NCI-H748 treated with DMSO at 0.1 percent for 48 hours (cell line): ENCODE data around the gene LRTM1.

Experiments
- DNase-seq: peaks from one replicate; lab custom pipeline; 2025; lab: John Stamatoyannopoulos, UW

The LRTM1 gene

DNA sequence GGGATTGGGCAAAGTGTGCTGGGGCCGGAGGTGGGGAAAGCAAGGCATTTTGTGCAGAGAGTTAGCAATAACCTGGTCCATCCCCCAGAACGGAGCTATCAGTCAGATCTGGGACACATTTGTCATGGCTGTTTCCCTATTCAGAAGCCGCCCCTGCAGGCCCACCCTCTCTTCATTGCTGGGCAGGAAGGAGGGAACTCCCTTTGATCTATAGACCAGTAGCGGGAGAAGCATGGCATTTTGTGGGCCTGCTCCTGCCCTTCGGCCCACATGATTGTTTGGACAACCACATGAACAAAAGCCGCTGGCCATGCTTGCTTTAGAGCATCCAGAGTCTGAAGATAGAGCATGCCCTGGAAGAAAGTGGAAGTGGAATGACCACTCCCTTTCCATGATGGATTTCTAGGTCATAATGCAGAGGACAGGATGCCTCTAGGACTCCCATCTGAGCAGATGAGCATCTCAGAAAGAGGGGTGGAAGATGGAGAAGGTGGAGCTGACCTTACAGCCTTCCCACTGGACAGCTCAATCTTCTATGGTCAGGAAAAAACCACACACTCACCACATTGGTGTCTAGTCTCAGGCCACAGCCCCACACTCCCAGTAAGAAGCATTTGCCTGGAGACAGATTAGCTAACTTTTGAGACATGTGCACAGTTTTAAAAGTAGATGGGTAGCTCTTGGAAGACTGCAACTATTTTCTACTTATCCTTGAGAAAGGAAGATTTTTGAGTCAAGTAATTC lies 11.9 kb upstream of the LRTM1 start:
- DNase-seq, result no peak

DNA sequence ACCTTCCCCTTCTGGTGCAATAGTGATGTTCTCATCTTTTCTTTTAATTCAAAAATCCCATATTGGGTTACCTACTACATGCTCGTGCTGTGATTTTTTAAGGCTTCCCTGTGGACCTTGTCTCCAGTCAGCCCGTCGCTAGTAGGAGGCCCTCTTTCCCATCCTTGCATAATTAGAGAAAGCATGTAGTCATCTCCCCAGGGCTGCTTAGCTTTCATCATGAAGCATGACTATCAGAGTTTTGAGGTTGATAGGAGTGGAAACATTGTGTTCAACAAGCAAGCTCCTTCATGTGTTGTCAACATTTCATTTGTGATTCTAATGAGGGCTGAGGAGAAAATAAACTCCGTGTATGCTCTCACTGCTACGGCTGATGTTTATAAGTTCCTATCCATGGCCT lies 8.7 kb upstream of the LRTM1 start:
- no peak for DNase-seq

DNA sequence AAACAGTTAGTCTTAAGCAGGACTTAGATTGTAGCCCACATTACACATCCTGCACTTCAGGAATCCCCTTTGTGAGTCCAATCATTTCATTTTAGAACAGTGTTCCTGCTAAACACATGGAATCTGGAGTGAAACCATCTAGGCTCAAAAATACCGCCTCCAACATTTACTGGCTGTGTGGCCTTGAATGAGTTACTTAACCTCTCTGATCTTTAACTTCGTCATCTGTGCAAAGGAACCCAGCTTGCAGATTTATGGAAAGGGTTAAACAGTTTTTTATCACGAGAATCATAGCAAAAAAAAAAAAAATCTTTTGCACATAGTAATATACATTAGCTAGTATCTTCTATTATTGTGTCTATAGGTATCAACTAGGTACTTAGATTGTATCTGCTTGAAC lies 8.0 kb upstream of the LRTM1 start:
- DNase-seq, result no peak

DNA sequence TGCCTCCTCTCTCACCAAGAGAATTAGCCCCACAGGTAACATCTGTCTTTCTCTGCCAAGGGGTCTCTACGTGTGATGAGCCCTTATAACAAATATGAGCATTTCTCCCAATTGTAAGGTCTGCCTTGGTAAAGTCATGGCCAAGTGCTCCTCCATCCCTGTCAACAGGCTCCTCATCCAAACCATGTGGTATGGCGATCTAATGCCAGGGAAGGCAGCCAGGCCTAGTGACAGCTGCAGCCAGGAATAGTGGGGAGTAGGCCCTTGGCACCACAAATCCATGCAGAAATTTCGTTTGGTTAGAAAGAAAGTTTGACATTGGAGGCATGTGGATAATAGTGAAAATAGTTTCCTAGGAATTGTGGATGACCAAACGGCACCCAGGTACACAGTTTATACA lies 4.7 kb upstream of the LRTM1 start:
- DNase-seq, result no peak

DNA sequence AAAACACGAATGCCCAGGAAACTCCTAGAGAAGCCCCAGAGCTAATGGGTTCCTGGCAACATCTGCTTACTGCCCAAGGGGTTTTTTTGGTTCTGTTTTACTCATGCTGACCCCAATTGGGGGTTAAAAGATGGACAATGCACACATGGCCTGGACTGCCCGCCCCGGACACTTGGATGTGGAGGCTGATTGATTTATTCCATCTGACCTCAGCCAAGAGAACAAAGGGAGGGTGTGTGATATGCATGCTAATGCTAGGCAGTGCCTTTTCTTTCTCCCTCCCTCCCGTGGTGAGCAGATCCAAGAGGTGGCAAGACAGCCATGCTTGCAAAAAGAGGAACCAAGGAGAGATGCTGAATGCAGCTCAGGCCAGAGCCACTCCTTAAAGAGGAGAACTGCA lies 3.3 kb upstream of the LRTM1 start:
- no peak for DNase-seq

DNA sequence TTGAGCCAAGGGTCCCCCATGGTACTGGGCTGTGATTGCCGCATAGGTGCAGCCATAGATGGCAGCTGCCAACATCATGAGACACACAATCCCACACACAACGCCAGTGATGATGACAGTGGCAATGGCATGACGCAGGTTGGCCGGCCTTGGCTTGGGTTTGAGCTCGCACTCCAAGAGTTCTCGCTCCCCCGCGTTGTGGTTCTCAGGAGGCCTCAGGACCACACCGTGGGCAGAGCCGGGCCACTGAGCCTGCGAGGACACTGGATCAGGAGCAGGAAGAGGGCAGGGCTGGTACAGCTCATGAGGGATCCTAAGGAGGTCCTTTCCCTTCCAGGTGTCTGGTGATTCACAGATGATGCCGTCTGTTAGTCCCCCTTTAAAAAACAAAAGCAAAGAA lies 9.3 kb downstream of the LRTM1 start:
- DNase-seq, result no peak

DNA sequence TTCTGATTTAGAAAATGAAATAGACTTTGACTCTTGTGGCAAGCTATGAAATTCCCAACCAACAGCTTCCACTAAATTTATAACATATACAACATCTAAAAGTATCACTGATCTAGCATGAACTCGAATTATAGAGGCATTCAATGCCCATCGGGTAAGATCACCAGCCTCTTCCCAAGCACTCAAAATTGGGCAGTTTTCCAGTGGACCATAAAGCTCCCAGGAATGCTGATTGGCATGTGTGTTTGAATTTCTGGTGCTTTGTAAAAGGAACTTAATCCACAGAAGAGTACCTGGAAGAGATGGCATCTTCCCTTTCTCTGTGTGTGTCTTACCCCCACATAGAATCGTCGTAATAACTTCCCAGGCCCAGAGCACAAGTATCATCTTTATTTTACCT lies 10.0 kb downstream of the LRTM1 start:
- DNase-seq, result no peak

DNA sequence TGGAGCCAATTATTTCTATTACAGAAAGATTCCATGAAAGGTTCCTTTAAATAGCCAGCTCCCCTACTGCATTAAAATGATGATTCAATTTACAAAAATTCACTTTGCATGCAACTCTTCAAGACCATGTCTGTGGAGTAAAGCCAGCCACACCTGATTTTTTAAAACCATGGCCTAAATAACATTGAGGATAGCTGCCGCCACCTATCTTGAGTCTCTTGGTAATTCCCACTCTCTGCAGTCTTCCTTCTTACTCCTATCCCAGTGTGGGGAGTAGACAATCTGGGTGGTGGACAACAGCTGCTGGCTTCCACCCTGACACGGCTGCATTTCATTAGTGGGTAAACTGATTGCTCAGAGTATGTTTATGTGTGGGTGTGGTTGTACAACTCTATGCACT lies 10.7 kb downstream of the LRTM1 start:
- no peak for DNase-seq

DNA sequence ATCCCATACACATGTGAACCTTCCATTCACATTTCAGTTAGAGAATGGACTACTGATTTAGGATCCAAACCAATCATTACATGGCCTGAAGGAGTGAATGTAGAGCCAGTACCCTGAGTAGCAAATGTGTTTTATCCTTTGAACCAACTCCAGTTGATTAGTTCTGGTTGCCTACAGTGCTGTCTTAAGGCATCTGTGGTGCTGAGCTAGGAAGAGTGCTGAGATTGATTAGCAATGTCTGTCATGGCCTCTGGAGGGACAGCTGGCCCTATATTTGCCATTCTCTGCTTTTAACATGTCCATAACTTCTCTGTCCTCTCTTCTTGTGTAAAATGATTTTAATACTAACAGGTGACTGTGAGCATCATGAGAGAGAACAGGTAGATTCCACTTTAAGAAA lies 11.1 kb downstream of the LRTM1 start:
- no peak for DNase-seq

DNA sequence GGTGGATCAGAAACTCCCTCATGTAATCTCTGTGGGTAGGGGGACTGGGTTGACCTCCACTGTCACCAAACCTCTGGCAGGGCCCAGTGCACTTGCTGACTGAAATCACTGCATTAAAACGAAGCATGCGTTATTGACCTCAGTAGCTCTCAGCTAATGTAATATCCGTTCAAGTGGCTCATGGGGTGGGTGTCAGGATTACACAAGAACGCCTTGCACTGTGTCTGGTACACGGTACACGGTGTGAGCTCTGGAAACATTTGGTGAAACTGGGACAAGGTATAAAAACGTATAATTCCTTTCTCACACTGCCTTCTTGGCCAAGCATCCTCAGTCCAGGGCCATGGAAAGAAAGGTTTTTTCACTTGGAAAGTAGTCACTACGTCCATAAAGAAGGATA lies 11.9 kb downstream of the LRTM1 start:
- no peak for DNase-seq

DNA sequence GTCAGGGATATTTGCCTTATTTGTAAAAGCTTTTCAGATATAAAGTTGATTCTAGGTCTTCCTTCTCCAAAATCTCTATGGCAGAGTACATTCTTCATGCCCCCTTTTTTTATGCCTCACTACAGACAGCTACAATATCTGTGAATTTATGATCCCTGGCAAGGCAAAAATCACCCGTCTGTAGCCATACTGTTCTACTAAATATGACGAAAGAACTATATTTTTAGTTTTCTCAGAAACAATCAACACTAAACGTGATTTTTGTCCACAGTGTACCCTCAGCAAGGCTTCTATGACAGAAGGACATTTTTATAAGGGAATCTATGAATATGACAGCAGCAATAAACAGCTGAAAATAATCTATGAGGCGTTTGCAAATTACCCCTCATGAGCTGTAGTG lies 12.7 kb downstream of the LRTM1 start:
- no peak for DNase-seq

DNA sequence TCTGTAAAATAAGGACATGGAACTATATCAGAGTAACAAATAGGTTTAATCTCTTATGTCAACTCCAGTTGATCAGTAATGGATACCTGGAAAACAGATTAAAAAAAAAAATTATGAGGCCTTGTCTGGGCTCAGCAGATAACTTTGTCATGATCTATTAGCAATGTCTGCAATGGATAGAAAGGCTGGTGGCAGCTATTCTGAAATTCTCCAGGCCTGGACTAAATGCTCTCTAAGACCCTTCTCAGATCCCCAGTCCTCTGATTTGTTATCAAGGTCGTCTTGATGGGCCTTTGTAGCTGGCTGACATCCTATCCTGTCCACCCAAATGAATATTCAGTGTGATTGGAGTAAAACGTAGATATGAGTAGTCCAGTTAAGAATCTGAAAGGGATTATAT lies 13.7 kb downstream of the LRTM1 start:
- no peak for DNase-seq

DNA sequence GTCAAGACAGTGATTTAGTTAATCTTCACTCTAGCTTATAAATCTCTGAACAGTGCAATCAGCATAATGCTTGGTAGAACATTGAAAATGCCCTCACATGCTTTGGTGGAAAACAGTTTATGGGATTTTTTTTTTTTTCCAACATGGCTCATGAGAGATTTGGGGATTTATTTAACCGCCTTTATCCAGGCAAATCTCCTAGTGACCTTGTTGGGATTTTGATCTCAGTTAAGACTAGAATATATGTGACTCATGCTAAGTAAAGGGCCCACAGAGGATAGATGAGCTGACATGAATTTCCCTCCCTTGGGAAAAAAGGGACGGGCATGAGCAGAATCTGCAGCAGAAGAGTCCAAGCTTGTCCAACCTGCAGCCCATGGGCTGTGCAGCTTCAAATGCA lies 18.7 kb downstream of the LRTM1 start:
- DNase-seq, result no peak

DNA sequence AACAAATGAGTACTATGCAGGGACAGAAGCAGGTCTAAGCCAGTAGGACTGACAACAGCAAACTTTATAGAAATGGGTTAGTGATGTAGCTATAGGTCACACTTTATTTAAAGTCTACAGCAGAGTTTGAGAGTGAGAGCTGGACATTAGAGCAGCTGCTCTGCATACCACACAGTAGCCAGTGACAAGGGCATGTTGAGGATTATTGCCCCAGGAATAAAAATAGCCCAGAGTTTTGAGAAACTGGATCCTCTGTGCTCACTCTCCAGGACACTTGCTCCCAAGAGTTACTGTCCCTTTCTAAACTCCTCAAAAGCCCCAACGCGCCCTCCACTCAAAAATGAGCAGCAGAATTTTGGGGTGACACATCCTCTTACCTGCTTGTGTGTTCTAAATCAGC lies 21.1 kb downstream of the LRTM1 start:
- no peak for DNase-seq

DNA sequence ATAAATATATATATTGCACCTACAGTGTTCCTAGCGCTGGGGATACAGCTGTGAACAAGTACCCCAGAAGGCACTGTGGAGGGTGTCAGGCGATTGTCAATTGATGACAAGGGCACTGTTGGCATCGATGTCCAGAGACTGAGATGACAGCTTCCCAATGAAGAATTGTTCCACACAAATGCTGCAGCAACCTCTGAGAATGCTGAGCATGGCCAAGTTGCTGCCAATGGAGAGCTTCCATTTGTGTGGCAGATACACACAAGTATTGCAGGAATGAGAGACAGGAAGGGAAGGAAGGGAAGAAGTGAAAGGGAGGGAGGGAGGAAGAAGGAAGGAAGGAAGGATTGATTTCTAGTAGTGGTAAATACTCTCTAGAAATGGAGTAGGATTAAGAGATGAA lies 21.9 kb downstream of the LRTM1 start:
- DNase-seq, result no peak

DNA sequence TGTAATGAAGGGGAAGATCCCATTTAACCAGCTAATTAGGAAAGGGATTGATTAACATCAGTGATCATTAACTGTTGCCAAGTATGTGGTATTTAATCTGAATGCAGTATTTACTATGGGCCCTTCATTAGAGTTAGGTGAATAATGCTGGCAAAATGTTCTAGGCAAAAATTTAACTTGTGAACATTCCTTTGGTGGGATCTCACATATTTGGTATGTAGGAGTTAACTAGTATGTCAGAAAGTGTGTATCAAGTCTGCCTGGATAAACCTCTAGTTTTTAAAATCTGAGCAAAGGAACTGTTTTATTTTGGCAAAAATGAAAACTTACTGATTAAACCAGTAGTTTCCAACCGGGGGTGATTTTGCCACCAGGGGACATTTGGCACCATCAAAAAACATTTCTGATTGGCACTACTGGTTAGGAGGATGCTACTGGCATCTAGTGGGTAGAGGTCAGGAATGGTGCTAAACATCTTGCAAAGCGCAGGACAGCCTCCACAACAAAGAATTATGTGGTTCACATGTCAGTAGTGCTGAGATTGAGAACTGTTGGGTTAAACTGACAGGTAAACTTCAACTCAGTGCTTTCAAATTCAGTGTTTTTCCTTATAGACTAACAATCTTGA lies 22.5 kb downstream of the LRTM1 start:
- DNase-seq, result no peak

DNA sequence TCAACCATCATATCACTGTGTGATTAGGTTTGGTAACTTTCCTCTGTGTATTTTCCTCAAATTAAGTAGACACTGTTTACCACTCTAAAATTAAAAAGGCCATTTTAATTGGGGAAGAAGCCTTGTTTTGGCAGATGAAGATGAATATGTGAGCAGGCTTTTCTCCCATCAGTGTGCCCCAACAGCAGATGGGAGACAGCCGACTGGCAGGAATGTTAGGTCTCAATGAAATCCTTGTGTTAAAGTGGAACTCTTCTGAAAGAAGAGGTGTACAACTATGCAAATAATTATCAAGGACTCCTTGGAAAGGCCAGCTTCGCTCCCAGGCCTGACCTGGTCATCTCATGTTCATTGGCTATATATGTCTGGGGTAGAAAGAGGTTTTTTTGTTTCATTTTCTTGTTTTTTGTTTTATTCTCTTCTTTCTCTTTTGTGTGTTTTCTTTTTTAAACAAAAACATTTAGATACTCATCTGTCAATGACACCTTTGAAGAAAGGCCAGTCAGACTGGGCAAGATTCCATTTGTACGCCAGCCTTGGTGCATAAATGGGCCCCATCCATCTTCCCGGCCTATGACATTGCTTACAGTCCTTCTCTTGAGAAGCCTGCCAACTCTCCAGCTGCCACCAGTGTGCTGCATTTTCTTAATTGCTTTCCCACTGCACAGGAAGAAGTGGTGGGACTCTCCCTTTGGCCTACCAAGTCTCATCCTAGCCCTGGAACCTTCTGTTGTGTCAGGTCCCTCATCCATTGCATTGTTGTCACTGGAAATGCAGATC lies 25.8 kb downstream of the LRTM1 start:
- DNase-seq, result no peak

DNA sequence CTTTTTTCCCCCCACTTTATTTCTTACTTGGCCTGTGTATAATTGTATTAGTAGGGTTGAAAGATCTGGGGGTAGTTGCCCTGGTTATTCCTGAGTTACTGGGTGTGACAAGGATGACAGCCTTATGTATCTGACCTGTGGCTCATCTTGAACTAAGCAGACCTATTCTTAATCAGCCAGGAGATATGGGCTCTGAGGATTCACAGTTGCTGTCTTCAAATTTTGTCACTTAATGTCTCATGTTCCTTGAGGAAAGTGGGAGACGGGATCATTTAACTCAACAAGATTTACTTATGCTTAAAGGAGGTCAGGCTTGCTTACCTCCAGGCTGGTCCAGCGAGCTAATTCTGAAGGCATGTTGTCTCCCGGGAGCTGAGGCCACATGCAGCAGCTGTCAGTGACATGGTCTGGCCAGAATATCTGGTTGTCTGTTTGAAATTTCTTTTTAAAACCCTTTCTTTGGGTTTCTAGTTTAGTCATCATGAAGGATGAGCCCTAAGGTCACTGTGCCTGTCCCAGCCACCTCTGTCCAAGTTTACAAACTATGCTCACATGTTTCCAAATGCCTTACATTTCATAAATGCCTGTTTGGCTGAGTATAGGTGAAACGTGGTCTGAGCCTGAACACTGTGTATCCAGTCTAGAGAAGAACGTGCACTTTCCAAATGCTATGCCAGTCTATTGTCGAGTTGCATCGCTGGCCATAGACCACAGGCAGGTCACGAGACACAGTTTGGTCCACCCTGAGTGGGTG lies 26.8 kb downstream of the LRTM1 start:
- DNase-seq, result no peak

DNA sequence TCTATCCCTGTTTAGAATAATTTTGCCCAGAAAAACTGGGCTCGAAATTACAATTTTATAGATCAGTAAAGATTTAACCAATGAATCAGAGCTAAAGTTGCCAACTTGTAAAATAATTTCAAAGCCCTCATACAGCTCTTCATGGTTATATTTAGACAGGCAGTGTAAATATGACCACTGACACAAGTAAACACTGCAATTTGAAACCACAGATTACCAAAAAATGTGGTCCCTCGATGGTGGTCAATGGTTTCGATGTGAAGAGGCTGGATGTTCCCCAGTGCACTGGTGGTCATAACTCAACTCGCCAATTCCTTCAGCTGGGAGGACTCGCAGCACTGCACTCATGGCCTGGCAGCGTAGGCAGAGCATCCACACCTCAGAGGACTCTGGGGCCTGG lies 28.6 kb downstream of the LRTM1 start:
- no peak for DNase-seq

DNA sequence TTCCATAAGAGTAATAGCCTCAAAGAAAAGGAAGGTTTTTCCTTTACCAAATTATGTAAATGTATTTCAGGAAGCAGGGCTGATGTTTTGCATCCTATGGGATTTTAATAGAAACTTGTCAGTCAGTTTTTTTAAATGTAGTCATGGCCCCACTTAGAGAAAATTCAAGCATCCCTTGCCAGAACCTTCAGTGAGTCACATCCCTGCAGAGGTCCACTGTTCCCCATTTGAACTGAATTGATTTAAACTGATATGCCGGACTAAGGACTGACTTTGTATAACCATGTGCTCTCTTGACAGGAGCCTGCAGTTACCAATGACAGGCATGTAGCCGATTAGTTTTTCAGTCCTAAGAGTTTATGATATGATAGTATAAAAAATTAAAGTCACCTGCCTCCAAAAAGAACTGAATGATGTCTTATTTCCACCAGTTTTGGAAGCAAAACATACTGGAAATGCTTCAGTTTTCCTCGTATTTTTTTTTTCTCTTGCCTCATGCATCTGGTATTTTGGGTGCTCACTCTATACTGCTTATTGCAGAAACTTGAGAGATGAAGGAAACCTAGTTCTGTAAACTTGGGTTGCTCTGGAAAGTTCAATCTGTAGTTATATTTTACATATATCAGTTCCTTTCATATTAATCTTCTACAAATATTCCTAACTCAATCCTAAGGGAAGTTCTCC lies 30.7 kb downstream of the LRTM1 start:
- DNase-seq, result no peak

DNA sequence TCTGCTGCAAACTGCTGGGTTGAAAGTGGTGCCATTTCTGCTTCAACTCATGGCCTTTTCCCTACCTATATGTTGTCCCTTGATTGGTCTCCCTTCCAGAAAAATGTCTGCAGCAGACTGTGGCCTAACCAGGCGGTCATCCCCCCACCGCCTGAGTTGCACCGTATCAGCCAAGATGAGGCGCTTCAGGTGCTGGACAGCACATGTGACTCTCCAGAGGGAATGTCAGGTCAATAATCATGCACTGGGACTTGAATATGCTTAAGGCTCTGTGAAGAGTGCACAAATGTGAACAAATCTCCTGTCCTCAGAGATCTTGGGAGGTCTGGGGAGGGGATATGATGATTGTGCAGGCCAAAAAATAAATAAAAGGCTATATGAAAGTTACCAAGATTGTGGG lies 32.2 kb downstream of the LRTM1 start:
- DNase-seq, result no peak

DNA sequence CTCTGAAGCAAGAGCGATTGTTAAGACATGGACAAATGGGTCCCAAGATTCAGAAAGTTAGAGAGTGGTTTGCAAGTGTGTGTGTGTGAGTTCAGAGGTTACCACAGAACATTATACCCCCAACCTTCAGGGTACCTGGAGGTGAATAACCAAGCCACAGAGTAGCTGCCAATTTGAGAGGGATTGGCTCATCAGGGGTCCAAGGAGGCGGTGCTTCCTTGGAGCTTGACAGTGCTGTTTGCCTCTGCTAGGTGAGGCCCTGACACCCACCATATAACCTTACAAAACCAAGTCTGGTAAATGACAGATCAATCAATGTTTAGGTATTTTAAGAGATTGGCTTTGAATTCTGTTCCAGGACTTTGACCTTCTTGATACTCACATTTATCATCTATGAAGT lies 35.7 kb downstream of the LRTM1 start:
- DNase-seq, result no peak
